PFSK-1 (cell line): ENCODE measurements around the gene CHRNE.

Experiments
- FOXP2 ChIP-seq: optimal IDR thresholded peaks from 2 replicates; pipeline ENCODE3; 2011; ENCODE audit warnings: borderline replicate concordance, control low read depth, inconsistent platforms; ENCODE audit not compliant: insufficient read depth; ENCODE audit errors: extremely low read length, extremely low read depth
- POLR2AphosphoS5 ChIP-seq: IDR thresholded peaks from 2 replicates; pipeline ENCODE4 v1.6.1; 2012; ENCODE audit warnings: low read depth, mild to moderate bottlenecking, control low read depth, low read length, moderate library complexity
- SIN3A ChIP-seq: IDR thresholded peaks from 2 replicates; pipeline ENCODE4 v1.6.1; 2012; ENCODE audit warnings: mild to moderate bottlenecking, low read length, moderate library complexity, borderline replicate concordance; ENCODE audit not compliant: insufficient read depth
- TAF1 ChIP-seq: IDR thresholded peaks from 2 replicates; pipeline ENCODE4 v1.6.1; 2012; ENCODE audit warnings: low read length, control low read depth, borderline replicate concordance; ENCODE audit not compliant: insufficient read depth
- TF ChIP-seq, protein P1 (sequence below), 2 experiments: IDR thresholded peaks; 2 replicates each; pipeline versions ENCODE4 v1.6.1 to v1.8.0; 2011 to 2012; ENCODE audit warnings: low read depth in 2 of 2, low read length in 2 of 2, control low read depth in 1 of 2, inconsistent platforms in 1 of 2, mild to moderate bottlenecking in 1 of 2, moderate library complexity in 1 of 2; ENCODE audit not compliant: insufficient read depth in 1 of 2

Gene CHRNE

DNA sequence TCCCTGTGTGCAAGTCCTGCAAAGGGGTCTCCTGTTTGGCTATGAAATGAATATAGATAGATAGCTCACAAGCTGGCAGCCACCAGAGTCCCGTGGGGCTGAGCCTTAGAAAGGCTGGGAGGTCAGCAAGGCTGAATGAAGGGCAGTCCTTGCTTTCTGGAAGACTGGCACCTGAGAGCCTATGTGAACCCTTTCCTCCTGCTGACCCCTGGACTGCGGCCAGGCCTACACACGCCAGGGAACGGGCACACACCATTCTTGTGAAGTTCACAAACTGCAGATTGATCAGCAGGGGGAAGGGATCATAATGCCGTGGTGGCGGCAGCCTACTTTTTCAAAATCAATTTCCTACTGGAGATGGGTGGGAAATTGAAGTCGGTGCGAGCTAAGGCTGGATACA, 4.5 kb downstream of the CHRNE start:
- no peak for TF ChIP-seq SIN3A
- no peak for TF ChIP-seq TAF1
- TF ChIP-seq FOXP2, result no peak
- TF ChIP-seq POLR2AphosphoS5, result no peak
- TF ChIP-seq, protein P1, sequence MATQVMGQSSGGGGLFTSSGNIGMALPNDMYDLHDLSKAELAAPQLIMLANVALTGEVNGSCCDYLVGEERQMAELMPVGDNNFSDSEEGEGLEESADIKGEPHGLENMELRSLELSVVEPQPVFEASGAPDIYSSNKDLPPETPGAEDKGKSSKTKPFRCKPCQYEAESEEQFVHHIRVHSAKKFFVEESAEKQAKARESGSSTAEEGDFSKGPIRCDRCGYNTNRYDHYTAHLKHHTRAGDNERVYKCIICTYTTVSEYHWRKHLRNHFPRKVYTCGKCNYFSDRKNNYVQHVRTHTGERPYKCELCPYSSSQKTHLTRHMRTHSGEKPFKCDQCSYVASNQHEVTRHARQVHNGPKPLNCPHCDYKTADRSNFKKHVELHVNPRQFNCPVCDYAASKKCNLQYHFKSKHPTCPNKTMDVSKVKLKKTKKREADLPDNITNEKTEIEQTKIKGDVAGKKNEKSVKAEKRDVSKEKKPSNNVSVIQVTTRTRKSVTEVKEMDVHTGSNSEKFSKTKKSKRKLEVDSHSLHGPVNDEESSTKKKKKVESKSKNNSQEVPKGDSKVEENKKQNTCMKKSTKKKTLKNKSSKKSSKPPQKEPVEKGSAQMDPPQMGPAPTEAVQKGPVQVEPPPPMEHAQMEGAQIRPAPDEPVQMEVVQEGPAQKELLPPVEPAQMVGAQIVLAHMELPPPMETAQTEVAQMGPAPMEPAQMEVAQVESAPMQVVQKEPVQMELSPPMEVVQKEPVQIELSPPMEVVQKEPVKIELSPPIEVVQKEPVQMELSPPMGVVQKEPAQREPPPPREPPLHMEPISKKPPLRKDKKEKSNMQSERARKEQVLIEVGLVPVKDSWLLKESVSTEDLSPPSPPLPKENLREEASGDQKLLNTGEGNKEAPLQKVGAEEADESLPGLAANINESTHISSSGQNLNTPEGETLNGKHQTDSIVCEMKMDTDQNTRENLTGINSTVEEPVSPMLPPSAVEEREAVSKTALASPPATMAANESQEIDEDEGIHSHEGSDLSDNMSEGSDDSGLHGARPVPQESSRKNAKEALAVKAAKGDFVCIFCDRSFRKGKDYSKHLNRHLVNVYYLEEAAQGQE (IDR thresholded peaks at IDR 0.05; ENCODE audit: insufficient read depth in 1 of 2, low read depth in 2 of 2, low read length in 2 of 2), result no peak

GRCh38 chr17:4897785-4898184, 5.1 kb downstream of the CHRNE start:
- TF ChIP-seq POLR2AphosphoS5 (no peak), SIN3A (no peak), FOXP2 (no peak), TAF1 (no peak)
- TF ChIP-seq, protein P1 (IDR thresholded peaks at IDR 0.05; ENCODE audit: insufficient read depth in 1 of 2, low read depth in 2 of 2, low read length in 2 of 2), result no peak

- TF ChIP-seq SIN3A, result no peak
- no peak for TF ChIP-seq TAF1
- no peak for TF ChIP-seq POLR2AphosphoS5
- TF ChIP-seq, protein P1 (IDR thresholded peaks at IDR 0.05; ENCODE audit: insufficient read depth in 1 of 2, low read depth in 2 of 2, low read length in 2 of 2), result no peak
Observed at GRCh38 chr17:4897198-4897687, 5.7 kb downstream of the CHRNE start.

DNA sequence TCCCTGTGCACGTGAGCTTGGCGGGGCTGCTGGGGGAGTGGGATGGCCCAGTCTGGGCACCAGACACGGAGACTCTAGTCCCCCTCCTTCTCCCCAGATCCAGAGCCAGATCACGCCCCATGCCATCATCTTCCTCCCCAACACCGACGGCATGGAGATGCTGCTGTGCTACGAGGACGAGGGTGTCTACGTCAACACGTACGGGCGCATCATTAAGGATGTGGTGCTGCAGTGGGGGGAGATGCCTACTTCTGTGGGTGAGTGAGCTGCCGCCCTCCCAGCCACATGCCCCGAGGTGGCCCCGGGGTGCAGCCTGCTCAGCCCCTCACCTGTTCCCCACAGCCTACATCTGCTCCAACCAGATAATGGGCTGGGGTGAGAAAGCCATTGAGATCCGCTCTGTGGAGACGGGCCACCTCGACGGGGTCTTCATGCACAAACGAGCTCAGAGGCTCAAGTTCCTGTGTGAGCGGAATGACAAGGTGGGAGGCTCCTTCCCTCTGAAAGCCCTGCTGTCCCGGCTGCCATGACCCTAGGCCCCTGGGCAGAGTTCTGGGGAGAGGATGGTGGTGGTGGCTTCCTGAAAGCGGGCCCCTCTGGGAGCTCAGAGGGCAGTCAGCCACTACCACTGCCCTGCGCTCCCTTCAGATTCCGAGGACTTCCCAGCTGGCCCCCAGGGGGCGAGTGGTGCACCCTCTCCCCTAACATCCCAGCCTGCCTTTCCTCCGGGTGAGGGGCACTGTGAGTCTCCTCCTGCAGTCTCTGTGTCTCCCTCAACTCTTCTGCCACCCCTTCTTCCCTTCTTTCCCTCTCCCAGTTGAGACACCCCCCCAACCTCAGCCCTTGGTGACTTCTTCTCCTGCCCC, 6.3 kb downstream of the CHRNE start:
- TF ChIP-seq POLR2AphosphoS5 (no peak), FOXP2 (no peak), SIN3A (no peak), TAF1 (no peak)
- TF ChIP-seq, protein P1 (IDR thresholded peaks at IDR 0.05; ENCODE audit: insufficient read depth in 1 of 2, low read depth in 2 of 2, low read length in 2 of 2), result no peak
